DOHH2 (cell line): ENCODE data around the gene GTF2I.

Experiments used
- H3F3A ChIP-seq: fragments of 200-600 bp; sonication (generic), shearing (Covaris generic); 2 replicates; pipeline ENCODE4 v1.6.0; 2016; ENCODE audit warnings: antibody characterized with exemption, mild to moderate bottlenecking; ENCODE audit not compliant: control insufficient read depth, insufficient read depth
- H3K27ac ChIP-seq: fragments of 200-600 bp; sonication (generic); 2 replicates; pipeline ENCODE4 v1.5.1; 2014; ENCODE audit warnings: low read depth, mild to moderate bottlenecking, low read length, moderate library complexity
- H3K27me3 ChIP-seq: fragments of 200-600 bp; sonication (generic); 2 replicates; pipeline ENCODE4 v1.6.1; 2014; ENCODE audit warnings: mild to moderate bottlenecking, low read length, mixed read lengths; ENCODE audit not compliant: control insufficient read depth
- H3K36me3 ChIP-seq: fragments of 200-600 bp; sonication (generic); 2 replicates; pipeline ENCODE4 v1.6.1; 2014; ENCODE audit warnings: mild to moderate bottlenecking, low read length, moderate library complexity, mixed read lengths; ENCODE audit not compliant: control insufficient read depth
- H3K4me1 ChIP-seq: fragments of 200-600 bp; sonication (generic); 2 replicates; pipeline ENCODE4 v1.6.1; 2014; ENCODE audit warnings: mild to moderate bottlenecking, low read length, mixed read lengths; ENCODE audit not compliant: control insufficient read depth
- H3K4me2 ChIP-seq: fragments of 200-600 bp; sonication (generic); 2 replicates; pipeline ENCODE4 v1.6.0; 2014; ENCODE audit warnings: mild to moderate bottlenecking, low read length, moderate library complexity
- H3K4me3 ChIP-seq: fragments of 200-600 bp; sonication (generic); 2 replicates; pipeline ENCODE4 v1.5.1; 2014; ENCODE audit warnings: mild to moderate bottlenecking, low read length, mixed read lengths
- H3K79me2 ChIP-seq: fragments of 200-600 bp; sonication (generic); 2 replicates; pipeline ENCODE4 v1.6.1; 2014; ENCODE audit warnings: mild to moderate bottlenecking, low read length, mixed read lengths; ENCODE audit not compliant: control insufficient read depth
- H3K9me2 ChIP-seq: fragments of 200-600 bp; sonication (generic); replicated peaks from 2 replicates; pipeline ENCODE4 v1.6.1; 2014; ENCODE audit warnings: mild to moderate bottlenecking, low read length, mixed read lengths; ENCODE audit not compliant: control insufficient read depth
- H3K9me3 ChIP-seq: fragments of 200-600 bp; sonication (generic); 2 replicates; pipeline ENCODE4 v1.6.1; 2014; ENCODE audit warnings: antibody characterized with exemption, low read length, mixed read lengths; ENCODE audit not compliant: control insufficient read depth, insufficient read depth
- H4K20me1 ChIP-seq: fragments of 200-600 bp; sonication (generic); 2 replicates; pipeline ENCODE4 v1.6.0; 2014; ENCODE audit warnings: low read depth, mild to moderate bottlenecking, antibody characterized with exemption, low read length, moderate library complexity; ENCODE audit not compliant: control insufficient read depth, insufficient read depth
- EZH2phosphoT487 ChIP-seq: fragments of 200-600 bp; sonication (generic); IDR thresholded peaks from 2 replicates; pipeline ENCODE4 v1.6.1; 2017; ENCODE audit warnings: borderline replicate concordance, mild to moderate bottlenecking, antibody characterized with exemption, low read length, moderate library complexity, mixed read lengths
- TF ChIP-seq, protein P1 (sequence below): fragments of 200-600 bp; sonication (generic); IDR thresholded peaks from one replicate; pipeline ENCODE4 v1.5.1; 2014; ENCODE audit warnings: antibody characterized with exemption, mild to moderate bottlenecking, low read depth, low read length; ENCODE audit not compliant: poor library complexity, severe bottlenecking

The GTF2I gene

DNA sequence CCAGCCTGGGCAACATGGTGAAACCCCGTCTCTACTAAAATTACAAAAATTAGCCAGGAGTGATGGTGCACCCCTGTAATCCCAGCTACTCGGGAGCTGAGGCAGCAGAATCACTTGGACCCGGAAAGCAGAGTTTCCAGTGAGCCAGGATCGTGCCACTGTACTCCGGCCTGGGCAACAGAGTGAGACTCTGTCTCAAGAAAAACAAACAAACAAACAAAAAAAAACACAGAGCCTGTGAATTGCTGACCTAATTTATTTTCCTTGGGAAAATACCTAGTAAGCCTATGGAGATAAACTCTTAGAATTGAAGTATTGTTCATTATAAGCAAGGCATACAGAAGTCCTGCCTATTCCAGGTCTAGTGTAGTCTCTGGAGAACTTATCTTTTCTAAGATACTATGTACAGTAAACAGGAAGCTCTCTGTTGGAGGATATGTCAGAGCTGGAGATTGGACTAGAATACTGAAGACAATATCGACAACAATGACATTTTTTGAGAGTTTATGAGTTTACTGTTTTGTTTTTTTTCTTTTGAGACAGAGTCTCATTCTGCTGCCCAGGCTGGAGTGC lies 14.9 kb downstream of the GTF2I start:
- peaks cover 86% of the 10 kb centered on the region for H3K36me3 ChIP-seq
- no peaks in the 10 kb centered on the region for H3K9me3 ChIP-seq
- no peak overlapping the region for H3K4me2 ChIP-seq
- H3K9me2 ChIP-seq: no peaks in the 10 kb centered on the region
- peaks cover 26% of the 10 kb centered on the region; the same call in 1 of the 2 replicates for H4K20me1 ChIP-seq
- H3K27me3 ChIP-seq: no peaks in the 10 kb centered on the region
- peaks cover 100% of the 10 kb centered on the region for H3K79me2 ChIP-seq
- peaks cover 15% of the 10 kb centered on the region; the same call in 1 of the 2 replicates for H3F3A ChIP-seq
- no peak overlapping the region for H3K4me3 ChIP-seq
- TF ChIP-seq, protein P1, sequence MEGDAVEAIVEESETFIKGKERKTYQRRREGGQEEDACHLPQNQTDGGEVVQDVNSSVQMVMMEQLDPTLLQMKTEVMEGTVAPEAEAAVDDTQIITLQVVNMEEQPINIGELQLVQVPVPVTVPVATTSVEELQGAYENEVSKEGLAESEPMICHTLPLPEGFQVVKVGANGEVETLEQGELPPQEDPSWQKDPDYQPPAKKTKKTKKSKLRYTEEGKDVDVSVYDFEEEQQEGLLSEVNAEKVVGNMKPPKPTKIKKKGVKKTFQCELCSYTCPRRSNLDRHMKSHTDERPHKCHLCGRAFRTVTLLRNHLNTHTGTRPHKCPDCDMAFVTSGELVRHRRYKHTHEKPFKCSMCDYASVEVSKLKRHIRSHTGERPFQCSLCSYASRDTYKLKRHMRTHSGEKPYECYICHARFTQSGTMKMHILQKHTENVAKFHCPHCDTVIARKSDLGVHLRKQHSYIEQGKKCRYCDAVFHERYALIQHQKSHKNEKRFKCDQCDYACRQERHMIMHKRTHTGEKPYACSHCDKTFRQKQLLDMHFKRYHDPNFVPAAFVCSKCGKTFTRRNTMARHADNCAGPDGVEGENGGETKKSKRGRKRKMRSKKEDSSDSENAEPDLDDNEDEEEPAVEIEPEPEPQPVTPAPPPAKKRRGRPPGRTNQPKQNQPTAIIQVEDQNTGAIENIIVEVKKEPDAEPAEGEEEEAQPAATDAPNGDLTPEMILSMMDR: no peak
- no peak for TF ChIP-seq EZH2phosphoT487
- peaks cover 24% of the 10 kb centered on the region for H3K4me1 ChIP-seq
- no peak overlapping the region for H3K27ac ChIP-seq

DNA sequence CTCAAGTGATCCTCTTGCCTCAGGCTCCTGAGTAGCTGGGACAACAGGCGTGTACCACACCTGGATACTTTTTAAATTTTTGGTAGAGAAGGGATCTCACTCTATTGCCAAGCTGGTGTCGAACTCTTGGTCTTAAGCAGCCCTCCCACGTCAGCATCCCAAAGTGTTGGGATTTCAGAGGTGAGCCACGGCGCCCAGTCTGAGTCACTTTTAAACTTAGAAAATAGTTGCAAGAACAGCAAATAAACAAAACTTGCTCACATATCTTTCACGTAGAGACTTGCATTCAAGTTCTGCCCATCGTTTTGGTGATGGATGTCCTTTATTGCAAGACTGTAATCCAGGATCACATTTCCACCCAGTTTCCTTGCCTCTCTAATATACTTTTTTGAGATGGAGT lies 16.6 kb downstream of the GTF2I start:
- H4K20me1 ChIP-seq: peaks cover 30% of the 10 kb centered on the region; the same call in 1 of the 2 replicates

DNA sequence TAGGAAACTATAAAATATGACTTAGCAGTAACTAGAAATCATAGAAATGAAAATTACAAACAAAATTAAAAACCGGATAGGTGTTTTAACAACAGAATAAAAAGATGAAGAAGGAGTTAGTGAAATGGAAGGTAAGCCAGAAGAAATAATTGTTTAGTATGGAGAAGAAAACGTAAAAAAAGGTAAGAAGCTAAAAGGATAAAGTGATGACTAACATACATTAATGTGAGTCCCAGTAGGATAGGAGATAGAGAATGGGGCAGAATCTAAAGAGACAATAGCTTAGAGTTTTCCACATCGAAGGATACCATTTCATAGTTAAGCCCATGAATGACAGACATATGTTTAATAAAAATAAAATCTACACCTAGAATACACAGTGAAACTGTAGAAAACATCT lies 25.3 kb downstream of the GTF2I start:
- no peaks in the 10 kb centered on the region for H3K27me3 ChIP-seq
- TF ChIP-seq, protein P1: no peak
- no peak for TF ChIP-seq EZH2phosphoT487
- H3F3A ChIP-seq: peaks cover 29% of the 10 kb centered on the region
- H3K9me2 ChIP-seq: no peaks in the 10 kb centered on the region
- H4K20me1 ChIP-seq: peaks cover 38% of the 10 kb centered on the region
- peaks cover 11% of the 10 kb centered on the region for H3K4me1 ChIP-seq
- peaks cover 99% of the 10 kb centered on the region for H3K79me2 ChIP-seq
- no peaks in the 10 kb centered on the region for H3K9me3 ChIP-seq
- peaks cover 83% of the 10 kb centered on the region for H3K36me3 ChIP-seq
- H3K4me2 ChIP-seq: no peak overlapping the region
- H3K4me3 ChIP-seq: no peak overlapping the region
- H3K27ac ChIP-seq: no peak overlapping the region

More for the DNA sequence above, 16.6 kb downstream of the GTF2I start:
- Histone ChIP-seq H3K9me3 (no peaks in the 10 kb centered on the region), H3K27me3 (no peaks in the 10 kb centered on the region), H3K4me1 (peaks cover 16% of the 10 kb centered on the region), H3K79me2 (peaks cover 100% of the 10 kb centered on the region), H3K27ac (no peak overlapping the region), H3F3A (peaks cover 18% of the 10 kb centered on the region; the same call in 1 of the 2 replicates), H3K9me2 (no peaks in the 10 kb centered on the region), H3K4me2 (no peak overlapping the region), H3K36me3 (peaks cover 84% of the 10 kb centered on the region), H3K4me3 (no peak overlapping the region)
- no peak for TF ChIP-seq EZH2phosphoT487
- TF ChIP-seq, protein P1: no peak
